WTC11 (cell line): ENCODE data around the gene AMBRA1. TPM values are rescaled to one million over a fixed set of nuclear protein-coding genes. Genes with fewer than 3 reads are reported as not detected.

ENCODE experiments used
- ATAC-seq: fragments of 200-7000 bp; cut with Tn5 transposase; 2 replicates; pipeline ENCODE4 v1.10.0; 2021; ENCODE audit warnings: mild to moderate bottlenecking, moderate library complexity
- CTCF ChIA-PET: fragments of 300-600 bp; sonication (Branson Sonifier 250); formaldehyde crosslinking; loops from one replicate; lab custom pipeline; 2021; ENCODE audit warnings: antibody characterized with exemption; lab: Charles Lee
- POLR2A ChIA-PET: fragments of 350-600 bp; sonication (Branson Sonifier 250); formaldehyde crosslinking; loops from one replicate; lab custom pipeline; 2021; ENCODE audit warnings: antibody characterized with exemption; lab: Charles Lee
- DNase-seq: peaks from one replicate; pipeline ENCODE4 v3.0.0; 2021; ENCODE audit warnings: low spot score
- H3K27ac Mint-ChIP-seq: 2 replicates; pipeline ENCODE4 v1.8.0; 2021; ENCODE audit warnings: mixed read lengths
- H3K27me3 Mint-ChIP-seq: 2 replicates; pipeline ENCODE4 v1.8.0; 2021; ENCODE audit warnings: low read depth, mild to moderate bottlenecking, moderate library complexity, mixed read lengths
- H3K36me3 Mint-ChIP-seq: 2 replicates; pipeline ENCODE4 v1.8.0; 2021; ENCODE audit warnings: mixed read lengths
- H3K4me1 Mint-ChIP-seq: 2 replicates; pipeline ENCODE4 v1.8.0; 2022; ENCODE audit warnings: mixed read lengths
- H3K4me3 Mint-ChIP-seq: 2 replicates; pipeline ENCODE4 v1.8.0; 2021; ENCODE audit warnings: mild to moderate bottlenecking, moderate library complexity, mixed read lengths
- H3K9me3 Mint-ChIP-seq: 2 replicates; pipeline ENCODE4 v1.8.0; 2021; ENCODE audit warnings: mixed read lengths
- ETV6 ChIP-seq: sonication (generic); formaldehyde crosslinking; IDR thresholded peaks from 2 replicates; pipeline ENCODE4 v1.8.1; 2022; ENCODE audit warnings: mild to moderate bottlenecking, missing genetic modification reagents
- KAT7 ChIP-seq: sonication (generic); formaldehyde crosslinking; IDR thresholded peaks from 2 replicates; pipeline ENCODE4 v1.8.1; 2023; ENCODE audit warnings: missing genetic modification reagents, mild to moderate bottlenecking, borderline replicate concordance
- NFE2L1 ChIP-seq: sonication (generic); formaldehyde crosslinking; IDR thresholded peaks from 2 replicates; pipeline ENCODE4 v1.8.1; 2023; ENCODE audit warnings: missing genetic modification reagents
- PRRX2 ChIP-seq: fragments of 250-450 bp; sonication (Bioruptor Pico); IDR thresholded peaks from 2 replicates; pipeline ENCODE4 v1.8.0; 2021; ENCODE audit warnings: mild to moderate bottlenecking
- SMAD3 ChIP-seq: sonication (generic); formaldehyde crosslinking; IDR thresholded peaks from 2 replicates; pipeline ENCODE4 v1.8.0; 2022; ENCODE audit warnings: missing genetic modification reagents, mild to moderate bottlenecking, borderline replicate concordance
- ZNF121 ChIP-seq: sonication (generic); formaldehyde crosslinking; IDR thresholded peaks from 2 replicates; pipeline ENCODE4 v1.8.0; 2023; ENCODE audit warnings: missing genetic modification reagents
- ZNF671 ChIP-seq: fragments of 250-450 bp; sonication (Bioruptor Pico); IDR thresholded peaks from 2 replicates; pipeline ENCODE4 v1.8.0; 2021; ENCODE audit warnings: mild to moderate bottlenecking
- total RNA-seq: library from RNA; stranded (reverse); gene quantifications from 3 replicates; pipeline ENCODE4 v1.2.3, GENCODE V29; 2021
- TF ChIP-seq, protein P1 (sequence below): fragments of 250-450 bp; sonication (Bioruptor Pico); IDR thresholded peaks from 2 replicates; pipeline ENCODE4 v2.1.2; 2022; ENCODE audit warnings: mild to moderate bottlenecking, moderate library complexity
- TF ChIP-seq, protein P2 (sequence below): sonication (generic); formaldehyde crosslinking; IDR thresholded peaks from 2 replicates; pipeline ENCODE4 v1.8.0; 2022; ENCODE audit warnings: mild to moderate bottlenecking, missing genetic modification reagents
- TF ChIP-seq, protein P3 (sequence below): fragments of 250-450 bp; sonication (Bioruptor Pico); IDR thresholded peaks from 2 replicates; pipeline ENCODE4 v1.9.0; 2021; ENCODE audit warnings: mild to moderate bottlenecking
- TF ChIP-seq, protein P4 (sequence below): sonication (generic); formaldehyde crosslinking; IDR thresholded peaks from 2 replicates; pipeline ENCODE4 v1.8.0; 2022; ENCODE audit warnings: missing genetic modification reagents
- TF ChIP-seq, protein P5 (sequence below): sonication (generic); formaldehyde crosslinking; IDR thresholded peaks from 2 replicates; pipeline ENCODE4 v1.8.1; 2023; ENCODE audit warnings: mild to moderate bottlenecking, moderate library complexity, missing genetic modification reagents

AMBRA1 gene
- total RNA-seq, 1 experiment from 2014 or later = 35.0 TPM

DNA sequence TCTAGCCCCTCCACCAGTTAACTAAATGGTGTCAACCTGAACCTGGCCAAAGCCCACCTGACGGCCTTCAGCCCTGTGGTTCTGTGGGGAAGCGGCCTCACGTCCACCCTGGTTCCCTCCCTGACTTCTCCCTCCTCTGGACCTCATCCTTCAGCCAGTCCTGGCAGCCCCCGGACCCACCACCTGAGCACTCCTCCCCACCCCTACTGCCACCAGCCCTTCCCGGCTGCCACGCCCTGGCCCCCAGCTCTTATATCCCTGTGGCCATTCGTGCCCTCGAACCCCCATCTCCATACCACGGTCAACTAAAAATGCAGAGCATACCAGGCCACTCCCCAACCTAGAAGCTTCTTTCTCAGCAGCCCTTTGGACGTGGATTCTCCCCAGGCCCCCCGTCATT, 216.5 kb downstream of the AMBRA1 start:
- H3K4me3 Mint-ChIP-seq = no peak overlapping the region
- ATAC-seq (no peak), DNase-seq (no peak)
- H3K4me1 Mint-ChIP-seq = peaks cover 9% of the 10 kb centered on the region
- no peaks in the 10 kb centered on the region for H3K9me3 Mint-ChIP-seq
- ChIA-PET POLR2A (no interaction called here), CTCF (interaction anchor here (0.8 to 5.2 kb wide), 6 partner anchors 9 to 138 kb away, joined by 3 to 51 read pairs (median 6); no protein-coding TSS in a partner anchor)
- TF ChIP-seq, protein P1, sequence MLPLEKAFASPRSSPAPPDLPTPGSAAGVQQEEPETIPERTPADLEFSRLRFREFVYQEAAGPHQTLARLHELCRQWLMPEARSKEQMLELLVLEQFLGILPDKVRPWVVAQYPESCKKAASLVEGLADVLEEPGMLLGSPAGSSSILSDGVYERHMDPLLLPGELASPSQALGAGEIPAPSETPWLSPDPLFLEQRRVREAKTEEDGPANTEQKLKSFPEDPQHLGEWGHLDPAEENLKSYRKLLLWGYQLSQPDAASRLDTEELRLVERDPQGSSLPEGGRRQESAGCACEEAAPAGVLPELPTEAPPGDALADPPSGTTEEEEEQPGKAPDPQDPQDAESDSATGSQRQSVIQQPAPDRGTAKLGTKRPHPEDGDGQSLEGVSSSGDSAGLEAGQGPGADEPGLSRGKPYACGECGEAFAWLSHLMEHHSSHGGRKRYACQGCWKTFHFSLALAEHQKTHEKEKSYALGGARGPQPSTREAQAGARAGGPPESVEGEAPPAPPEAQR = no peak
- TF ChIP-seq ZNF671 (CRISPR knock-in tag) (no peak), ETV6 (CRISPR knock-in tag) (no peak)
- TF ChIP-seq, protein P2, sequence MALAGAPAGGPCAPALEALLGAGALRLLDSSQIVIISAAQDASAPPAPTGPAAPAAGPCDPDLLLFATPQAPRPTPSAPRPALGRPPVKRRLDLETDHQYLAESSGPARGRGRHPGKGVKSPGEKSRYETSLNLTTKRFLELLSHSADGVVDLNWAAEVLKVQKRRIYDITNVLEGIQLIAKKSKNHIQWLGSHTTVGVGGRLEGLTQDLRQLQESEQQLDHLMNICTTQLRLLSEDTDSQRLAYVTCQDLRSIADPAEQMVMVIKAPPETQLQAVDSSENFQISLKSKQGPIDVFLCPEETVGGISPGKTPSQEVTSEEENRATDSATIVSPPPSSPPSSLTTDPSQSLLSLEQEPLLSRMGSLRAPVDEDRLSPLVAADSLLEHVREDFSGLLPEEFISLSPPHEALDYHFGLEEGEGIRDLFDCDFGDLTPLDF (CRISPR knock-in tag) = no peak
- no peaks in the 10 kb centered on the region for H3K27me3 Mint-ChIP-seq
- peaks cover 29% of the 10 kb centered on the region for H3K36me3 Mint-ChIP-seq
- H3K27ac Mint-ChIP-seq = no peak overlapping the region

DNA sequence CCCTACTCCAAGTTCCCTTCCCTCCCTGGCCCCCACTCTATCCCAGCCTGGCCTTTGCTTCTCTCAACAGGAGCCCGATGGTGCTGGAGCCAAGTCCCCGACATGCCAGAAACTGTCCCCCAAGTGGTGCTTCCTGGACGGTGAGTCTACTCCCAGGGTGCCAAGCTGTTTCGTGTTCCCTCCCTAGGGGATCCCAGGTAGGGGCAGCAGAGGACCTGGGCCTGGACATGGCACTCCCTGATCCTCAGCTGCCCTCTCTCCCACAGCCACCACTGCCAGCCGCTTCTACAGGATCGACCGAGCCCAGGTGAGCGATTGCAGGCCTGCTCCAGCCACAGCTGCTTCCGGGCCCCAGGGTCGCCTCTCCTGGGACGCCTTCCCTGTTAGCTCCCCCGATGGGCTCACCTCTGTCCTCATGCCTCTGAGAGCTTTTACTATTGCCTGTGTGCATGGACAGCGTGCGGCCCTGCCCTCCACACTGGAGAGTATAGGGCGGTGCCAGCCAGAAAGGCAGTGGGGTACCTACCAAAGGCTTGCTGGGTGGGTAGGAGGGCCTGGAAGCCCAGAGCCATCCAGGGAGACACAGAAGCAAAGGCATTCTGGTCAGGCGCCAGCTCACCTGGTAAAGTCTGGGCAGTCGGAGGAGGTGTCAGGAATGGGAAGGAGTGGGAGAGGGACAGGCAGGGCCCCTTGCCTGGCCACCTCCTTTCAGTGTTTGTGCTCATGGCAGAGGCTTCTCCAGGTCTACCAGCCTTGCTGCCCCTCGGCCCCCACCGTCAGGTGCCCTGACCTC, 217.4 kb downstream of the AMBRA1 start:
- H3K36me3 Mint-ChIP-seq = peaks cover 31% of the 10 kb centered on the region
- no peaks in the 10 kb centered on the region for H3K27me3 Mint-ChIP-seq
- DNase-seq = no peak
- ATAC-seq = no peak
- no peaks in the 10 kb centered on the region for H3K9me3 Mint-ChIP-seq
- CTCF ChIA-PET = interaction anchor here (0.8 to 5.2 kb wide), 4 partner anchors 16 to 153 kb away, joined by 3 to 51 read pairs (median 4); no protein-coding TSS in a partner anchor
- no peak overlapping the region for H3K4me3 Mint-ChIP-seq
- H3K4me1 Mint-ChIP-seq = peaks cover 9% of the 10 kb centered on the region
- POLR2A ChIA-PET = interaction anchor here (1.0 kb wide), 1 partner anchor 15 kb away, joined by 3 read pairs; the partner anchor contains the start of gene CHRM4
- no peak overlapping the region for H3K27ac Mint-ChIP-seq
- TF ChIP-seq, protein P3, sequence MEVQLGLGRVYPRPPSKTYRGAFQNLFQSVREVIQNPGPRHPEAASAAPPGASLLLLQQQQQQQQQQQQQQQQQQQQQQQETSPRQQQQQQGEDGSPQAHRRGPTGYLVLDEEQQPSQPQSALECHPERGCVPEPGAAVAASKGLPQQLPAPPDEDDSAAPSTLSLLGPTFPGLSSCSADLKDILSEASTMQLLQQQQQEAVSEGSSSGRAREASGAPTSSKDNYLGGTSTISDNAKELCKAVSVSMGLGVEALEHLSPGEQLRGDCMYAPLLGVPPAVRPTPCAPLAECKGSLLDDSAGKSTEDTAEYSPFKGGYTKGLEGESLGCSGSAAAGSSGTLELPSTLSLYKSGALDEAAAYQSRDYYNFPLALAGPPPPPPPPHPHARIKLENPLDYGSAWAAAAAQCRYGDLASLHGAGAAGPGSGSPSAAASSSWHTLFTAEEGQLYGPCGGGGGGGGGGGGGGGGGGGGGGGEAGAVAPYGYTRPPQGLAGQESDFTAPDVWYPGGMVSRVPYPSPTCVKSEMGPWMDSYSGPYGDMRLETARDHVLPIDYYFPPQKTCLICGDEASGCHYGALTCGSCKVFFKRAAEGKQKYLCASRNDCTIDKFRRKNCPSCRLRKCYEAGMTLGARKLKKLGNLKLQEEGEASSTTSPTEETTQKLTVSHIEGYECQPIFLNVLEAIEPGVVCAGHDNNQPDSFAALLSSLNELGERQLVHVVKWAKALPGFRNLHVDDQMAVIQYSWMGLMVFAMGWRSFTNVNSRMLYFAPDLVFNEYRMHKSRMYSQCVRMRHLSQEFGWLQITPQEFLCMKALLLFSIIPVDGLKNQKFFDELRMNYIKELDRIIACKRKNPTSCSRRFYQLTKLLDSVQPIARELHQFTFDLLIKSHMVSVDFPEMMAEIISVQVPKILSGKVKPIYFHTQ (CRISPR knock-in tag) = no peak
- TF ChIP-seq PRRX2 (CRISPR knock-in tag) (no peak), SMAD3 (CRISPR knock-in tag) (no peak), ZNF671 (CRISPR knock-in tag) (no peak), KAT7 (CRISPR knock-in tag) (no peak), NFE2L1 (CRISPR knock-in tag) (no peak), ZNF121 (no peak)
- TF ChIP-seq, protein P4, sequence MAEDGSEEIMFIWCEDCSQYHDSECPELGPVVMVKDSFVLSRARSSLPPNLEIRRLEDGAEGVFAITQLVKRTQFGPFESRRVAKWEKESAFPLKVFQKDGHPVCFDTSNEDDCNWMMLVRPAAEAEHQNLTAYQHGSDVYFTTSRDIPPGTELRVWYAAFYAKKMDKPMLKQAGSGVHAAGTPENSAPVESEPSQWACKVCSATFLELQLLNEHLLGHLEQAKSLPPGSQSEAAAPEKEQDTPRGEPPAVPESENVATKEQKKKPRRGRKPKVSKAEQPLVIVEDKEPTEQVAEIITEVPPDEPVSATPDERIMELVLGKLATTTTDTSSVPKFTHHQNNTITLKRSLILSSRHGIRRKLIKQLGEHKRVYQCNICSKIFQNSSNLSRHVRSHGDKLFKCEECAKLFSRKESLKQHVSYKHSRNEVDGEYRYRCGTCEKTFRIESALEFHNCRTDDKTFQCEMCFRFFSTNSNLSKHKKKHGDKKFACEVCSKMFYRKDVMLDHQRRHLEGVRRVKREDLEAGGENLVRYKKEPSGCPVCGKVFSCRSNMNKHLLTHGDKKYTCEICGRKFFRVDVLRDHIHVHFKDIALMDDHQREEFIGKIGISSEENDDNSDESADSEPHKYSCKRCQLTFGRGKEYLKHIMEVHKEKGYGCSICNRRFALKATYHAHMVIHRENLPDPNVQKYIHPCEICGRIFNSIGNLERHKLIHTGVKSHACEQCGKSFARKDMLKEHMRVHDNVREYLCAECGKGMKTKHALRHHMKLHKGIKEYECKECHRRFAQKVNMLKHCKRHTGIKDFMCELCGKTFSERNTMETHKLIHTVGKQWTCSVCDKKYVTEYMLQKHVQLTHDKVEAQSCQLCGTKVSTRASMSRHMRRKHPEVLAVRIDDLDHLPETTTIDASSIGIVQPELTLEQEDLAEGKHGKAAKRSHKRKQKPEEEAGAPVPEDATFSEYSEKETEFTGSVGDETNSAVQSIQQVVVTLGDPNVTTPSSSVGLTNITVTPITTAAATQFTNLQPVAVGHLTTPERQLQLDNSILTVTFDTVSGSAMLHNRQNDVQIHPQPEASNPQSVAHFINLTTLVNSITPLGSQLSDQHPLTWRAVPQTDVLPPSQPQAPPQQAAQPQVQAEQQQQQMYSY (CRISPR knock-in tag) = no peak
- TF ChIP-seq, protein P5, sequence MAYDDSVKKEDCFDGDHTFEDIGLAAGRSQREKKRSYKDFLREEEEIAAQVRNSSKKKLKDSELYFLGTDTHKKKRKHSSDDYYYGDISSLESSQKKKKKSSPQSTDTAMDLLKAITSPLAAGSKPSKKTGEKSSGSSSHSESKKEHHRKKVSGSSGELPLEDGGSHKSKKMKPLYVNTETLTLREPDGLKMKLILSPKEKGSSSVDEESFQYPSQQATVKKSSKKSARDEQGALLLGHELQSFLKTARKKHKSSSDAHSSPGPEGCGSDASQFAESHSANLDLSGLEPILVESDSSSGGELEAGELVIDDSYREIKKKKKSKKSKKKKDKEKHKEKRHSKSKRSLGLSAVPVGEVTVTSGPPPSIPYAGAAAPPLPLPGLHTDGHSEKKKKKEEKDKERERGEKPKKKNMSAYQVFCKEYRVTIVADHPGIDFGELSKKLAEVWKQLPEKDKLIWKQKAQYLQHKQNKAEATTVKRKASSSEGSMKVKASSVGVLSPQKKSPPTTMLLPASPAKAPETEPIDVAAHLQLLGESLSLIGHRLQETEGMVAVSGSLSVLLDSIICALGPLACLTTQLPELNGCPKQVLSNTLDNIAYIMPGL (CRISPR knock-in tag) = no peak
